Right cardiac atrium (tissue), 5 donors: ENCODE results near the gene C3orf38. TPM values are rescaled to one million over a fixed set of nuclear protein-coding genes. Genes with fewer than 3 reads are reported as not detected.
"Not testable (repeated sequence)": the region's sequence is repeated elsewhere in the genome, so short reads cannot be mapped to it uniquely, and the experiment has no call there.

Experiments used
- ATAC-seq, 2 donors: fragments of 200-7000 bp; cut with Tn5 transposase; one replicate each; pipeline versions ENCODE4 v1.8.0 to v1.9.1; 2020; ENCODE audit warnings: moderate library complexity in 2 of 2, mild to moderate bottlenecking in 1 of 2
- DNase-seq, 3 donors: peaks; one replicate each; pipeline ENCODE4 v3.0.0-alpha.2; 2020
- H3K27ac ChIP-seq: one replicate; pipeline ENCODE4 v1.5.1; 2013; ENCODE audit warnings: mild to moderate bottlenecking, low read length, control low read depth, moderate library complexity
- H3K27me3 ChIP-seq: one replicate; pipeline ENCODE4 v1.6.1; 2013; ENCODE audit not compliant: control insufficient read depth, insufficient read depth
- H3K4me1 ChIP-seq: one replicate; pipeline ENCODE4 v1.6.1; 2013; ENCODE audit warnings: low read length; ENCODE audit not compliant: control insufficient read depth, insufficient read depth
- H3K4me3 ChIP-seq: one replicate; pipeline ENCODE4 v1.5.1; 2013; ENCODE audit warnings: low read length, control low read depth
- H3K9me3 ChIP-seq: one replicate; pipeline ENCODE4 v1.6.1; 2013; ENCODE audit warnings: low read length; ENCODE audit not compliant: control insufficient read depth
- WGBS: extraction: QIAGEN DNeasy Blood & Tissue Kit; methylation state at CpG from one replicate; pipeline ENCODE4 v1.1.7; 2013; 5-methylcytosine and 5-hydroxymethylcytosine counted together
- intact Hi-C, 4 donors: fragments of 100-400 bp; cut with DNase I; formaldehyde crosslinking; loops; one replicate each; pipeline versions ENCODE4 v1.11.0 to v1.14.0; 2022 to 2023
- long read RNA-seq, 4 donors: library from polyadenylated mRNA; unstranded; transcript quantifications; one replicate each; pipeline ENCODE4 v2.0.0, GENCODE V29; 2020 to 2021
- polyA plus RNA-seq: library from polyadenylated mRNA; stranded (reverse); fragments of 200-250 nt; gene quantifications from one replicate; pipeline ENCODE4 v1.2.3, GENCODE V29; 2013
- total RNA-seq, 4 donors: library from RNA; stranded (reverse); fragmentation: NEBNext Ultra II Directional; extraction: Animal tissue kit (Norgen Biotek cat#: 25700); gene quantifications; one replicate each; pipeline ENCODE4 v1.2.1, GENCODE V29; 2021
- donor health status: healthy with polysubstance abuse.
- donor health status: DM: no; HTN: yes; CAD: no.
- donor health status: DM: no; HTN: no; CAD: no.
- donor health status: DM: no; HTN: yes; CAD: no; lungs with severe emphysema.
- donor health status: DM: yes; HTN: yes; CAD: no.

The C3orf38 gene
- total RNA-seq (10 to 100 TPM; 17.7 to 22.4 (median 18.7) TPM), polyA plus RNA-seq (7.7 TPM)
- long read RNA-seq, donor 1, transcript C3orf38-201 (3 exons, 2,633 nt): major isoform, 21 of 31 reads
- long read RNA-seq, donor 1, partial matches to known transcripts: 0 of 31 reads
- long read RNA-seq, donor 1, other reads (novel, unspliced or antisense): 10 of 31 reads
- long read RNA-seq, donor 2, transcript C3orf38-201 (3 exons, 2,633 nt): major isoform, 8 of 13 reads
- long read RNA-seq, donor 2, partial matches to known transcripts: 0 of 13 reads
- long read RNA-seq, donor 2, other reads (novel, unspliced or antisense): 5 of 13 reads
- long read RNA-seq, donor 3, transcript C3orf38-201 (3 exons, 2,633 nt): major isoform, 42 of 60 reads
- long read RNA-seq, donor 3, partial matches to known transcripts: 2 of 60 reads
- long read RNA-seq, donor 3, other reads (novel, unspliced or antisense): 15 of 60 reads
- long read RNA-seq, donor 4, transcript C3orf38-201 (3 exons, 2,633 nt): major isoform, 7 of 10 reads
- long read RNA-seq, donor 4, partial matches to known transcripts: 0 of 10 reads
- long read RNA-seq, donor 4, other reads (novel, unspliced or antisense): 3 of 10 reads

DNA sequence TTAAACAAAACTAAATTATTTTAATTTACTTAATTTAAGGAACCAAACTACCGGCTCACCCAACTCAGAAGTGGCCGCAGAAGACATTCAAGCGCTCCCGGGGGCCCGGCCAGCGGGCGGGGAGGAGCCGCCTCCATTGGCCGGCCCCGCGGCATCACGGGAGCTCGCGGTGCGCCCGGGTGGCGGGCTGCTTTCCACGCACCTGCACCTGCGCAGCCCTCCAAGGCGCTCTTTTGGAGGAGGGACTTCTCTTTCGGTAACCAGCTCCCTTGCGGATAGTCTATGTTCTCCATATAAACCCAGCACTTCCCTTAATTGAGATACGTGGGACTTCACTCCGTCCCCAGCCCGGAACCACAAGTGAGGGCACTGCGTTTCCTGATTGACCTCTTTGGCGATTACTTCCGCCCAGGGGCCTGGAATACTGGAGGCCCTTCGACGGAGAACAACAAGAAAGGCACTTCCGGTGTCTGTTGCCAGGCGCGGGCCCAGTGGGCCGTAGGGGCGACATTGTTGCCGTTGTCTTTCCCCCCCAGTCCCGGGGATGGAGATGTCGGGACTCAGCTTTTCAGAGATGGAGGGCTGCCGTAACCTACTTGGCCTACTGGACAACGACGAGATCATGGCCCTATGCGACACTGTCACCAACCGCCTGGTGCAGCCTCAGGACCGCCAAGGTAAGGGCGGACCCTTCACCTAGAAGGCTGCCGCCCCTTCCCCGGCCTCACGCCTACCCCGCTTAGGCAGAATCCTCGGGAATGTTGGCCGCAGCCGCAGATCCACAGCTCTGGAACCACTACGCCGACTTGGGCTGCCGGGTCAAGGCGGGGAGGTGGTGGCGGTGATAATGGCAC is at the start of gene C3orf38:
Gene C3orf38, plus strand, starts transcription at position 451 of the 854 bp plus-strand sequence. Its CDS starts 94 bp downstream, at position 545.
- intact Hi-C loops: loop anchor here in 1 of 4 donors (5.0 kb wide), 1 partner anchor 92 kb away; the partner anchor contains the start of genes CGGBP1 and ZNF654
- WGBS: under 1% methylated on average over 57 of the region's 57 CpGs
- no peaks in the 10 kb centered on the region for H3K9me3 ChIP-seq
- DNase-seq (peak; percentile 91 to 95 (median 94)), ATAC-seq (peak; percentile 98 to 99)
- peak within 1 kb of the TSS; percentile 91 for H3K4me3 ChIP-seq
- H3K27me3 ChIP-seq: no peaks in the 10 kb centered on the region
- no peaks in the 10 kb centered on the region for H3K4me1 ChIP-seq
- H3K27ac ChIP-seq: peak within 1 kb of the TSS; percentile 92

DNA sequence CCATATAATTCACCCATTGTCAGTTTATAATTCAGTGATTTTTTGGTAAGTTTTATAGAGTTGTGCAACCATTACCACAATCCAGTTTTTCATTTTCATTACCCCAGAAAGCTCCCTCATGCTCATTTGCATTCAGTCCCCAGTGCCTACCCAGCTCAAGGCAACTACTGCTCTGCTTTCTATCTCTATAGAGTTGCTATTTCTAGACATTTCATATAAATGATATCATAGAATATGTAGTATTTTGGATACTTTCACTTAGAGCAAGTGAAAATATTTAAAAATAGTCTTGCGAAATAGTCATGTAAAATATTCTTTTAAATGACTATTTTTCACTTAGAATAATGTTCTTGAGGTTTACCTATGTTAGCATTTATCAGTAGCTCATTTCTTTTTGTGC is 48.6 kb upstream of the C3orf38 start:
- DNase-seq (no peak), ATAC-seq (no peak)
- Histone ChIP-seq H3K27ac (no peak overlapping the region), H3K27me3 (no peaks in the 10 kb centered on the region), H3K4me3 (no peak overlapping the region), H3K9me3 (no peaks in the 10 kb centered on the region), H3K4me1 (peaks cover 4% of the 10 kb centered on the region)
- intact Hi-C loops: no loop called here
- WGBS: 91% methylated on average over 1 of the region's 1 CpG

DNA sequence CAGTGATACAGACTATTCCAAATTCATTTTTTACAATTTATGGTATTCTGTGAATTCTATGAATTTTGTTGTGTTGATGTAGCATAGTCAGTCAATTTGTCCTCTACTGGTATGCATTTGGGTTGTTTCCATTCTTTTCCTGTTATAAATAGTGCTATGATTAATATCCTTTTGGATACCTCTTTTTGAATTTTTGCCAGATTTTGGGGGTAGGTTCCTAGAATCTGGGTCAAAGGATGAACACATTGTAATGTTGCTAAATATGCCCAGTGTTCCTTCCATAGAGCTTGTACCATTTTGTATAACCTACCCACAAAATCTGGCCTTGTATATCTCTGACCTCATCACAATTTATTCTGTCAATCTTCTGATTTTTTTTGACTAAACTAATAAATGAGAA is 44.4 kb upstream of the C3orf38 start:
- Histone ChIP-seq H3K27ac (no peak overlapping the region), H3K4me3 (no peak overlapping the region), H3K9me3 (no peaks in the 10 kb centered on the region), H3K4me1 (peaks cover 4% of the 10 kb centered on the region), H3K27me3 (no peaks in the 10 kb centered on the region)
- DNase-seq: no peak
- ATAC-seq: no peak
- intact Hi-C loops: no loop called here

DNA sequence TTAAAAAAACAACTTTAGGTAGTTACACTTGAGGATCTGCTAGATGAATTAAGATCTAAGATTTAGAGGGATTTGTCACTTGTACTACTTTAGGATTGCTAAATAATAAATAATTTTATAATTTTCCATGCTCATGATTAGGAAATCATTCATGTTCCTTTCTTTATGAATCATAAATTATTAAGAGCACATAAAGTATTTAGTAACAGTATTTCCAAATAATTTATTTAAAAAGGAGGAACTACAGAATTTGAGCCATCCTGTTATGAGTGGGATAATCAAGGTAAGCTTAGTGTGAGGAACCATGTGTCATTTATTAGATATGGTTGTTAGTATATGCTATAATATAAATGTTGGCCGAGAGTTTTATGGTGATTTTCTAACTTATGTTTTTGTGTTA is 37.5 kb upstream of the C3orf38 start:
- ATAC-seq (no peak), DNase-seq (no peak)
- no peaks in the 10 kb centered on the region for H3K27me3 ChIP-seq
- H3K4me1 ChIP-seq: no peaks in the 10 kb centered on the region
- intact Hi-C loops: loop anchor here in 1 of 4 donors (10.0 kb wide), 1 partner anchor 107 kb away; no protein-coding TSS in a partner anchor
- H3K4me3 ChIP-seq: no peak overlapping the region
- no peak overlapping the region for H3K27ac ChIP-seq
- WGBS: 95% methylated on average over 1 of the region's 1 CpG
- H3K9me3 ChIP-seq: no peaks in the 10 kb centered on the region

DNA sequence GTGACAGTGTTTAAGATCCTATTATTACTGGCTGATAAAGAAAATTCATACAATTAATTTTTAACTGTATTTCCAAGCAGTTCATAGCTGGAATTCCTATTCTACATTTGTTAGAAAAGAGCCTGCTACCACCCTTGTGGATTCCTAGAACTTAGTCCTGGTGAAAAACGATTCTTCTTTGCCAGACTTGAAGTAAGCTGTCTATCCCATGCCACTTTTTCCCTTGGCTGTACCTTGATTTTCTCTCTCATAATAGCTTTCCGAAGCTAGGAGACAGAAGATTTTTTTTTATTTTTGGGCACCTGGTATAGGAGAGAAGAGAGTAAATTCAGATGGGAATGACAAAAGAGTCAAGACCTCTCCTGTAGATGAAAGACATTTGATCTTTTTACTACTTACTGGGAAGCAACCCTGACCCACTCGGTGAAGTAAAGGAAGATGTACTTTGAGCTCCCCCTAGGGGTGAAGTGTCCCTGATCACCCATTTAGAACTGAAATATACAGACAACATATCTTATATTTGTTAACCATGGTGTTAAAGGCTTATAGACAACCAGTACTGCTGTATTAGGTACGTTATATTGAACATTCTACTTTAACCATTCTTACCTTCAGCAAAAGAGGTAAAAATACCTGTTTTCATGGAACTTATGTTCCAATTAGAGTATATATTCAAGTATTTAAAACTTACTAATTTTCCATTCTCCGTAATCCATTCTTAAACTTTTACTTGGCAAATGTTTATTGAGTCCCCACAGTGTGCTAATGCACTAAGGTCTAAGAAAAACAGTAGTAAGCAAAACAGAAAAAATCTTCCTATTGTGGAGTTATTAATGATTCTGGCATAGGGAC is 36.2 kb upstream of the C3orf38 start:
- WGBS: 38% methylated on average over 5 of the region's 5 CpGs
- ATAC-seq: peak; percentile 77 to 92
- DNase-seq: no peak
- Histone ChIP-seq H3K4me1 (no peaks in the 10 kb centered on the region), H3K9me3 (no peaks in the 10 kb centered on the region), H3K4me3 (no peak overlapping the region), H3K27ac (no peak overlapping the region), H3K27me3 (no peaks in the 10 kb centered on the region)
- intact Hi-C loops: loop anchor here in 1 of 4 donors (10.0 kb wide), 1 partner anchor 109 kb away; no protein-coding TSS in a partner anchor

DNA sequence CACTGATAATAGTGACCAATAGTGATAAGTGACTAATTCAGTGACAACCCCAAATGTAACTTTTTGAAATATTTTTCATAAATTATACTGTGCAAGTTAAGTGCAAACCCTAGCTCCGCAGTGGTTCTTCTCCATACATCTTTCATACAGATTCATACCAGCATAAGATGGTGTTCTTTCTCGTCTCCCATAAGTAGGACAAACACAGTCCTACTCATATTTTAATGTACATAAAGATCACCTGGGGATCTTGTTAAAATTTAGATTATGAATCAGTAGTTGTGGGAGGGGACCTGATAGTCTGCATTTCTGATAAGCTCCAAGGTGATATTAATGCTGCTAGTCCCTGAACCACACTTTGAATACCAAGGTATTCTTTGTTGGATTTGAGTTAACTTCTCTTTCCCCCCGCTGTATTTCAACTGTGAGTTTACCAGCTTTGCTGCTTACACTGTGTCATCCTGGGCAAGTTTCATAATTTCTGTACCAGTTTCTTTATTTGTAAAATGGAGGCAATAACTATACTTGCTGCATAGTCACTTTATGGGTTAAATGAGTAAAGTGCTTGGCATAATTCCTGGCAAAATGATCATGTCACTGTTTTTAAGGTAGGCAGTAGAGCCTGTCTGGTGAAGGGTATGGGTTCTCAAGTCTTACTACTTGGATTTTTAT is 34.7 kb upstream of the C3orf38 start:
- DNase-seq: no peak
- Histone ChIP-seq H3K9me3 (no peaks in the 10 kb centered on the region), H3K27ac (no peak overlapping the region), H3K27me3 (no peaks in the 10 kb centered on the region), H3K4me3 (no peak overlapping the region), H3K4me1 (no peaks in the 10 kb centered on the region)
- WGBS: 93% methylated on average over 3 of the region's 3 CpGs
- intact Hi-C loops: loop anchor here in 1 of 4 donors (10.0 kb wide), 1 partner anchor 110 kb away; no protein-coding TSS in a partner anchor
- no peak for ATAC-seq

DNA sequence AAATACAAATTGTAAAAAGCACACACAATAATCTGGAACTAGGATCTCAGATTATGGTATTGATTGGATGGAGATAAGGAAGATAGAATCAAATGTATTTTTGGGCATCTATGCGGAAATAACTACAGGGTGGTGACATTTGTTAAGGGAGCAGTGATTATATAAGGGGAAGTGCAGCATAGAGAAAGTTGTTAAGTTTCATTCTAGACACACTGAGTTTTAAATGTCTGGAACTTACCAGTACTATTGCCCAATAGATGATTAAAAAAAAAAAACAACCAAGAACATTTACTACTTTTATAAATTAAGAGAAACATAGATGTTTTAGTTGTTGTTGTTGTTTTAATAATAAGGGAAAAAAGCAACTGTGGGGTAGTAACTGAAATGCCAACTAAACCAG is 32.1 kb upstream of the C3orf38 start:
- ATAC-seq (no peak), DNase-seq (no peak)
- H3K27ac ChIP-seq: no peak overlapping the region
- intact Hi-C loops: loop anchor here in 1 of 4 donors (10.0 kb wide), 1 partner anchor 113 kb away; no protein-coding TSS in a partner anchor
- 34% methylated on average over 1 of the region's 1 CpG for WGBS
- no peaks in the 10 kb centered on the region for H3K27me3 ChIP-seq
- H3K4me1 ChIP-seq: no peaks in the 10 kb centered on the region
- no peak overlapping the region for H3K4me3 ChIP-seq
- H3K9me3 ChIP-seq: no peaks in the 10 kb centered on the region

DNA sequence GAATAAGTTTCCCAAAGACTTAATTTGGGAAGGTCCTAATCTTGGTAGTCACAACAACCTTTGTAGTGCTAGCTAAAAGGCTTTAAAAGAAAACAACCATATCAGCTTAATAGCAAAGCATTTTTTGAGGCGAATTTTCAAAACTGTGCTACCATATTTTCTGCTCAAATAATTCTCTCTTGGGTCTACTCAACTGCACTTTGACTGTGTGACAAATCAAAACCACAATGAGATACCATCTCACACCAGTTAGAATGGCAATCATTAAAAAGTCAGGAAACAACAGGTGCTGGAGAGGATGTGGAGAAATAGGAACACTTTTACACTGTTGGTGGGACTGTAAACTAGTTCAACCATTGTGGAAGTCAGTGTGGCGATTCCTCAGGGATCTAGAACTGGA is 31.2 kb upstream of the C3orf38 start:
- H3K4me1 ChIP-seq, DNase-seq, H3K27ac ChIP-seq, H3K27me3 ChIP-seq, H3K9me3 ChIP-seq, ATAC-seq, H3K4me3 ChIP-seq: not testable (repeated sequence)
- WGBS: 99% methylated on average over 1 of the region's 2 CpGs
- intact Hi-C loops: loop anchor here in 1 of 4 donors (10.0 kb wide), 1 partner anchor 114 kb away; no protein-coding TSS in a partner anchor

DNA sequence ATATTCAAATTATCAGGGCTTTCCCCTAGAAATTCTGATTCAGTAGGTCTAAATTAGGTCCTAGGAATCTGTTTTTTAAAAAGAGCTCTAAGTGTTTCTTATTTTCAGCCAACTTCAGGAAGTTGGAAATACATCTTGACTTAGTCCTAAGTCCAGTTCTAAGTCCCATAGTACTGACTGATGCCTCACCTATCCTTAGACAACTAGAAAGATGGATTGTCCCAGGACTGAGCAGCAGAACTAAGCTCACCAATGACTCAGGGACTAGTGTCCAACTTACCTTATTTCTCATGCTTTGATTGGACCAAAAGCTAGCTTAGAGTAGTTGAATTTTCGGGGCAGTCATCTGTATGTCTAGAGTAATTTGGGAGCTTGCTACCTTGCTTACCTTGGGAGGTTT is 26.2 kb upstream of the C3orf38 start:
- Histone ChIP-seq H3K27ac (no peak overlapping the region), H3K27me3 (no peaks in the 10 kb centered on the region), H3K9me3 (no peaks in the 10 kb centered on the region), H3K4me3 (no peak overlapping the region), H3K4me1 (no peaks in the 10 kb centered on the region)
- ATAC-seq: no peak
- no peak for DNase-seq
- intact Hi-C loops: no loop called here
- 94% methylated on average over 1 of the region's 1 CpG for WGBS

DNA sequence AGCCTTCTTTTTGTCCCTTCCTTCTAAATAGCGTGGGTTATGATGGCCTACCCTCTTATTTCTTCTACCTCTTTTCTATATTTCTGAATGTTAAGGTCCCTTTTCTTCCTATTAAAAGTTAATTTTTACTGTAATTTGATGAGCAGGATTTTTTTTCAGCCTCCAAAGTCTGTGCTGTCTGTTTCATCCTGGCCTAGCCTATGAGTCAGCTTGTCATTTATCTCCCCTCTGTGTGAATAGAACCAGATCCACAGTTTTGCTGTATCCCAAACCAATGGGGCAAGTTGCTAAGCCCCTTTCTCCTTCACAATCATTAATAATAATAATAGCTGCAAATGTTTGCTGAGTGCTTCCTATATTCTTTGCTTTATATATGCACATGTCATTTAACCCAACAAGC is 18.1 kb upstream of the C3orf38 start:
- H3K27me3 ChIP-seq: no peaks in the 10 kb centered on the region
- no peaks in the 10 kb centered on the region for H3K4me1 ChIP-seq
- no peak for DNase-seq
- WGBS: 78% methylated on average over 1 of the region's 1 CpG
- H3K27ac ChIP-seq: no peak overlapping the region
- ATAC-seq: no peak
- H3K9me3 ChIP-seq: no peaks in the 10 kb centered on the region
- no peak overlapping the region for H3K4me3 ChIP-seq
- intact Hi-C loops: no loop called here
